GM12878 (cell line): ENCODE data around the gene ARL6IP5. TPM values are rescaled to one million over a fixed set of nuclear protein-coding genes. Genes with fewer than 3 reads are reported as not detected.

Experiments
- ATAC-seq: fragments of 200-7000 bp; cut with Tn5 transposase; 3 replicates; pipeline ENCODE4 v1.9.1; 2020; ENCODE audit warnings: mild to moderate bottlenecking, moderate library complexity
- BruUV-seq: library from RNA; stranded (reverse); fragments of 400-500 nt; replicated peaks from 2 replicates; lab custom pipeline; 2021; lab: Mats Ljungman, UMichigan
- CTCF ChIA-PET: fragments of 300-600 bp; sonication (Branson Sonifier 250); formaldehyde crosslinking; extraction: SDS; loops from one replicate; lab custom pipeline; 2021; ENCODE audit warnings: inconsistent platforms; lab: Yijun Ruan, JAX
- POLR2A ChIA-PET: fragments of 350-600 bp; formaldehyde crosslinking; extraction: SDS; loops from one replicate; lab custom pipeline; 2021; ENCODE audit warnings: inconsistent platforms; lab: Charles Lee
- RAD21 ChIA-PET: fragments of 300-600 bp; sonication (Branson Sonifier 250); formaldehyde crosslinking; loops from one replicate; lab custom pipeline; 2023; ENCODE audit warnings: antibody characterized with exemption; ENCODE audit not compliant: unreplicated experiment; lab: Charles Lee
- SMC1A ChIA-PET: fragments of 300-600 bp; sonication (Branson Sonifier 250); formaldehyde crosslinking; loops from one replicate; lab custom pipeline; 2023; ENCODE audit not compliant: unreplicated experiment, uncharacterized antibody; lab: Charles Lee
- DNase-seq: peaks from one replicate; pipeline ENCODE4 v3.0.0-alpha.2; 2011; ENCODE audit warnings: low read depth, low spot score
- FAIRE-seq: peaks from 3 replicates; lab custom pipeline; 2011; peaks lifted over from hg19 to GRCh38; lab: Jason Lieb, UNC
- H2AFZ ChIP-seq: 2 replicates; pipeline ENCODE4 v1.6.0; 2011; ENCODE audit warnings: low read depth, low read length, control low read depth; ENCODE audit not compliant: control insufficient read depth
- H3K27ac ChIP-seq: 2 replicates; pipeline ENCODE4 v1.5.1; 2011; ENCODE audit warnings: control low read depth; ENCODE audit not compliant: control insufficient read depth, insufficient read depth
- H3K27me3 ChIP-seq, 2 experiments: replicated peaks in 1 of 2; 2 replicates each; pipeline versions ENCODE4 v1.6.0 to v1.6.1; 2011; ENCODE audit warnings: low read length in 1 of 2; ENCODE audit not compliant: control insufficient read depth in 2 of 2, insufficient read depth in 2 of 2
- H3K36me3 ChIP-seq, 2 experiments: 2 replicates each; pipeline ENCODE4 v1.5.1; 2011; ENCODE audit warnings: low read length in 1 of 2; ENCODE audit not compliant: control insufficient read depth in 2 of 2, insufficient read depth in 2 of 2
- H3K4me1 ChIP-seq: 2 replicates; pipeline ENCODE4 v1.6.1; 2011; ENCODE audit warnings: mild to moderate bottlenecking, low read length, moderate library complexity, mixed read lengths; ENCODE audit not compliant: control insufficient read depth, insufficient read depth
- H3K4me2 ChIP-seq: 2 replicates; pipeline ENCODE4 v1.6.0; 2011; ENCODE audit warnings: control low read depth; ENCODE audit not compliant: control insufficient read depth, insufficient read depth
- H3K4me3 ChIP-seq: fragments of 200-600 bp; sonication (generic); 2 replicates; pipeline ENCODE4 v1.5.1; 2016
- H3K79me2 ChIP-seq: 2 replicates; pipeline ENCODE4 v1.6.0; 2011; ENCODE audit warnings: low read length; ENCODE audit not compliant: control insufficient read depth, insufficient read depth
- H3K9ac ChIP-seq: 2 replicates; pipeline ENCODE4 v1.8.0; 2011; ENCODE audit warnings: low read length, control low read depth, mixed read lengths; ENCODE audit not compliant: control insufficient read depth, insufficient read depth
- H3K9me3 ChIP-seq: replicated peaks from 3 replicates; pipeline ENCODE4 v1.5.1; 2011; ENCODE audit warnings: mild to moderate bottlenecking, low read length; ENCODE audit not compliant: control insufficient read depth, insufficient read depth
- H4K20me1 ChIP-seq: 2 replicates; pipeline ENCODE4 v1.6.0; 2011; ENCODE audit not compliant: control insufficient read depth, insufficient read depth
- FOS ChIP-seq: IDR thresholded peaks from 3 replicates; pipeline ENCODE4 v1.6.1; 2011; ENCODE audit warnings: borderline replicate concordance; ENCODE audit not compliant: insufficient read length; ENCODE audit errors: extremely low read depth
- HDAC6 ChIP-seq: fragments of 200-600 bp; sonication (generic); IDR thresholded peaks from one replicate; pipeline ENCODE4 v1.8.0; 2017; ENCODE audit warnings: antibody characterized with exemption; ENCODE audit not compliant: unreplicated experiment
- MTA2 ChIP-seq: fragments of 450-650 bp; IDR thresholded peaks from 2 replicates; pipeline ENCODE4 v1.6.1; 2016; ENCODE audit warnings: low read depth, mild to moderate bottlenecking, moderate library complexity
- NFYB ChIP-seq: IDR thresholded peaks from 2 replicates; pipeline ENCODE4 v1.6.1; 2011; ENCODE audit warnings: low read depth, mild to moderate bottlenecking, low read length, improper control_type of control experiment, moderate library complexity; ENCODE audit not compliant: insufficient read depth
- PAX5 ChIP-seq: IDR thresholded peaks from 2 replicates; pipeline ENCODE4 v1.6.1; 2011; ENCODE audit warnings: low read depth, low read length, borderline replicate concordance
- TCF7 ChIP-seq: IDR thresholded peaks from 2 replicates; pipeline ENCODE4 v1.6.1; 2014; ENCODE audit warnings: antibody characterized with exemption, borderline replicate concordance
- WGBS: methylation state at CpG from one replicate; pipeline ENCODE4 v1.1.6; 2016; ENCODE audit warnings: low lambda C conversion rate; ENCODE audit not compliant: insufficient replicate concordance, insufficient coverage; ENCODE audit errors: missing lambda C conversion rate; 5-methylcytosine and 5-hydroxymethylcytosine counted together
- in situ Hi-C: fragments of 300-500 bp; cut with MboI; formaldehyde crosslinking; loops from 9 replicates; pipeline ENCODE4 v1.14.3; 2018; ENCODE audit warnings: mixed read lengths
- intact Hi-C: fragments of 100-400 bp; cut with micrococcal nuclease; formaldehyde crosslinking; loops from one replicate; pipeline ENCODE4 v1.14.2; 2022; ENCODE audit not compliant: unreplicated experiment
- polyA plus RNA-seq, 11 experiments: library from polyadenylated mRNA; depleted of rRNA in 4 of 11; unstranded in 6 of 11; stranded (reverse) in 5 of 11; fragments of >200 nt; fragmentation: Nextera tagmentation in 4 of 11; fragmentation: Illumina TruSeq in 1 of 11; extraction: Ambion mirVana in 4 of 11; extraction: Trizol in 1 of 11; gene quantifications; 1 replicate in 1 of 11; 2 replicates in 10 of 11; pipeline versions ENCODE4 v1.2.1 to v1.2.3, GENCODE V29; 2011 to 2016; ENCODE audit warnings: inconsistent platforms in 2 of 11, missing spikeins in 2 of 11, low read depth in 1 of 11
- total RNA-seq, 4 experiments: library from RNA; depleted of rRNA in 3 of 4; stranded (reverse); fragments of >200 nt in 3 of 4; fragmentation: Illumina TruSeq in 1 of 4; extraction: Trizol in 1 of 4; gene quantifications; 2 replicates each; pipeline versions ENCODE4 v1.2.1 to v1.2.3, GENCODE V29; 2013 to 2021
- TF ChIP-seq, protein P1 (sequence below): IDR thresholded peaks from 2 replicates; pipeline ENCODE4 v1.6.1; 2012; ENCODE audit warnings: low read depth, low read length, improper control_type of control experiment
- TF ChIP-seq, protein P2 (sequence below): IDR thresholded peaks from 2 replicates; pipeline ENCODE4 v1.6.1; 2011; ENCODE audit warnings: low read depth, low read length, improper control_type of control experiment, borderline replicate concordance
- TF ChIP-seq, protein P3 (sequence below): fragments of 450-650 bp; IDR thresholded peaks from 2 replicates; pipeline ENCODE4 v1.6.1; 2017; ENCODE audit warnings: low read depth, mild to moderate bottlenecking, moderate library complexity
- TF ChIP-seq, protein P4 (sequence below): fragments of 150-350 bp; IDR thresholded peaks from 2 replicates; pipeline ENCODE4 v1.6.1; 2016; ENCODE audit warnings: low read depth, low read length
- TF ChIP-seq, protein P5 (sequence below): IDR thresholded peaks from 2 replicates; pipeline ENCODE4 v1.6.1; 2011; ENCODE audit warnings: borderline replicate concordance, low read depth, mild to moderate bottlenecking, moderate library complexity, mixed read lengths, low read length; ENCODE audit not compliant: insufficient read depth; ENCODE audit errors: extremely low read length

Gene ARL6IP5
- total and polyA plus RNA-seq, 10 of the 15 experiments (the other 5 are each of a cell fraction or from before 2014, with no cell fraction given): 78.2 to 310 (median 148) TPM

DNA sequence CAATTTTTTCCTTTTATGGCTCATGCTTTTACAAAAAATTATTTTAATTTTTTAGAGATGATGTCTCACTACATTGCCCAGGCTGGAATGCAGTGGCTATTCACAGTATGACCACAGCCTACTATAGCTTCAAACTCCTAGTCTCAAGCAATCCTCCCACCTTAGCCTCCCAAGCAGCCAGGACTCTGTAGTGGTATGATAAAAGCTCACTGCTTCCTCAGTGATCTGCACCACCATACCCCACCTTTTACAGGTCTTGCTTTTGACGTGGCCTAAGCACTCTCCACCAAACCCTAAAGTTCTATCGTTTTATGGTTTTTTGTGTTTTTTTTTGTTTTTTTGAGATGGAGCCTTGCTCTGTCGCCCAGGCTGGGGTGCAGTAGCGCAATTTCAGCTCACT is 18.6 kb upstream of the ARL6IP5 start:
- in situ Hi-C loops (no loop called here), intact Hi-C loops (no loop called here)
- H3K4me2 ChIP-seq: no peak overlapping the region
- no peak overlapping the region for H2AFZ ChIP-seq
- H3K79me2 ChIP-seq: peaks cover 2% of the 10 kb centered on the region; the same call in 1 of the 2 replicates
- no peak for TF ChIP-seq PAX5
- TF ChIP-seq, protein P1, sequence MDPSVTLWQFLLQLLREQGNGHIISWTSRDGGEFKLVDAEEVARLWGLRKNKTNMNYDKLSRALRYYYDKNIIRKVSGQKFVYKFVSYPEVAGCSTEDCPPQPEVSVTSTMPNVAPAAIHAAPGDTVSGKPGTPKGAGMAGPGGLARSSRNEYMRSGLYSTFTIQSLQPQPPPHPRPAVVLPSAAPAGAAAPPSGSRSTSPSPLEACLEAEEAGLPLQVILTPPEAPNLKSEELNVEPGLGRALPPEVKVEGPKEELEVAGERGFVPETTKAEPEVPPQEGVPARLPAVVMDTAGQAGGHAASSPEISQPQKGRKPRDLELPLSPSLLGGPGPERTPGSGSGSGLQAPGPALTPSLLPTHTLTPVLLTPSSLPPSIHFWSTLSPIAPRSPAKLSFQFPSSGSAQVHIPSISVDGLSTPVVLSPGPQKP: no peak
- no peak for TF ChIP-seq MTA2
- TF ChIP-seq FOS: no peak
- TF ChIP-seq, protein P2, sequence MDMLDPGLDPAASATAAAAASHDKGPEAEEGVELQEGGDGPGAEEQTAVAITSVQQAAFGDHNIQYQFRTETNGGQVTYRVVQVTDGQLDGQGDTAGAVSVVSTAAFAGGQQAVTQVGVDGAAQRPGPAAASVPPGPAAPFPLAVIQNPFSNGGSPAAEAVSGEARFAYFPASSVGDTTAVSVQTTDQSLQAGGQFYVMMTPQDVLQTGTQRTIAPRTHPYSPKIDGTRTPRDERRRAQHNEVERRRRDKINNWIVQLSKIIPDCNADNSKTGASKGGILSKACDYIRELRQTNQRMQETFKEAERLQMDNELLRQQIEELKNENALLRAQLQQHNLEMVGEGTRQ: no peak
- TF ChIP-seq, protein P3, sequence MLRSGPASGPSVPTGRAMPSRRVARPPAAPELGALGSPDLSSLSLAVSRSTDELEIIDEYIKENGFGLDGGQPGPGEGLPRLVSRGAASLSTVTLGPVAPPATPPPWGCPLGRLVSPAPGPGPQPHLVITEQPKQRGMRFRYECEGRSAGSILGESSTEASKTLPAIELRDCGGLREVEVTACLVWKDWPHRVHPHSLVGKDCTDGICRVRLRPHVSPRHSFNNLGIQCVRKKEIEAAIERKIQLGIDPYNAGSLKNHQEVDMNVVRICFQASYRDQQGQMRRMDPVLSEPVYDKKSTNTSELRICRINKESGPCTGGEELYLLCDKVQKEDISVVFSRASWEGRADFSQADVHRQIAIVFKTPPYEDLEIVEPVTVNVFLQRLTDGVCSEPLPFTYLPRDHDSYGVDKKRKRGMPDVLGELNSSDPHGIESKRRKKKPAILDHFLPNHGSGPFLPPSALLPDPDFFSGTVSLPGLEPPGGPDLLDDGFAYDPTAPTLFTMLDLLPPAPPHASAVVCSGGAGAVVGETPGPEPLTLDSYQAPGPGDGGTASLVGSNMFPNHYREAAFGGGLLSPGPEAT: no peak
- no peak for TF ChIP-seq TCF7
- no peak for TF ChIP-seq NFYB
- TF ChIP-seq, protein P4, sequence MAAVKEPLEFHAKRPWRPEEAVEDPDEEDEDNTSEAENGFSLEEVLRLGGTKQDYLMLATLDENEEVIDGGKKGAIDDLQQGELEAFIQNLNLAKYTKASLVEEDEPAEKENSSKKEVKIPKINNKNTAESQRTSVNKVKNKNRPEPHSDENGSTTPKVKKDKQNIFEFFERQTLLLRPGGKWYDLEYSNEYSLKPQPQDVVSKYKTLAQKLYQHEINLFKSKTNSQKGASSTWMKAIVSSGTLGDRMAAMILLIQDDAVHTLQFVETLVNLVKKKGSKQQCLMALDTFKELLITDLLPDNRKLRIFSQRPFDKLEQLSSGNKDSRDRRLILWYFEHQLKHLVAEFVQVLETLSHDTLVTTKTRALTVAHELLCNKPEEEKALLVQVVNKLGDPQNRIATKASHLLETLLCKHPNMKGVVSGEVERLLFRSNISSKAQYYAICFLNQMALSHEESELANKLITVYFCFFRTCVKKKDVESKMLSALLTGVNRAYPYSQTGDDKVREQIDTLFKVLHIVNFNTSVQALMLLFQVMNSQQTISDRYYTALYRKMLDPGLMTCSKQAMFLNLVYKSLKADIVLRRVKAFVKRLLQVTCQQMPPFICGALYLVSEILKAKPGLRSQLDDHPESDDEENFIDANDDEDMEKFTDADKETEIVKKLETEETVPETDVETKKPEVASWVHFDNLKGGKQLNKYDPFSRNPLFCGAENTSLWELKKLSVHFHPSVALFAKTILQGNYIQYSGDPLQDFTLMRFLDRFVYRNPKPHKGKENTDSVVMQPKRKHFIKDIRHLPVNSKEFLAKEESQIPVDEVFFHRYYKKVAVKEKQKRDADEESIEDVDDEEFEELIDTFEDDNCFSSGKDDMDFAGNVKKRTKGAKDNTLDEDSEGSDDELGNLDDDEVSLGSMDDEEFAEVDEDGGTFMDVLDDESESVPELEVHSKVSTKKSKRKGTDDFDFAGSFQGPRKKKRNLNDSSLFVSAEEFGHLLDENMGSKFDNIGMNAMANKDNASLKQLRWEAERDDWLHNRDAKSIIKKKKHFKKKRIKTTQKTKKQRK: no peak
- TF ChIP-seq, protein P5, sequence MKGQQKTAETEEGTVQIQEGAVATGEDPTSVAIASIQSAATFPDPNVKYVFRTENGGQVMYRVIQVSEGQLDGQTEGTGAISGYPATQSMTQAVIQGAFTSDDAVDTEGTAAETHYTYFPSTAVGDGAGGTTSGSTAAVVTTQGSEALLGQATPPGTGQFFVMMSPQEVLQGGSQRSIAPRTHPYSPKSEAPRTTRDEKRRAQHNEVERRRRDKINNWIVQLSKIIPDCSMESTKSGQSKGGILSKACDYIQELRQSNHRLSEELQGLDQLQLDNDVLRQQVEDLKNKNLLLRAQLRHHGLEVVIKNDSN: no peak
- no peak for TF ChIP-seq HDAC6
- ATAC-seq: no peak
- H4K20me1 ChIP-seq: no peaks in the 10 kb centered on the region
- ChIA-PET RAD21 (no interaction called here), SMC1A (no interaction called here), CTCF (no interaction called here), POLR2A (no interaction called here)
- H3K4me3 ChIP-seq: no peak overlapping the region
- no peak for FAIRE-seq
- H3K9me3 ChIP-seq: no peaks in the 10 kb centered on the region; the same call in 2 of the 3 replicates
- no peak overlapping the region for H3K9ac ChIP-seq
- H3K4me1 ChIP-seq: no peaks in the 10 kb centered on the region
- H3K27ac ChIP-seq: no peak overlapping the region
- peaks cover 0 to 16% of the 10 kb centered on the region in 2 experiments; a peak in 3 of 4 replicates for H3K36me3 ChIP-seq
- BruUV-seq: no TSS peak
- no peak for DNase-seq
- no peaks in the 10 kb centered on the region for H3K27me3 ChIP-seq
- WGBS: 72% methylated on average over 4 of the region's 4 CpGs
